ENCODE data around the gene CXCL5. TPM values are rescaled to one million over a fixed set of nuclear protein-coding genes. Genes with fewer than 3 reads are reported as not detected.

The CXCL5 gene
- total and polyA plus RNA-seq, 2 of the 13 experiments (the other 11 are each of a cell fraction or from before 2014, with no cell fraction given) = not detected

GRCh38 chr4:74030285-74030684, 31.8 kb upstream of the CXCL5 start (continued):
- no peak for TF ChIP-seq ZBTB46 (CRISPR knock-in tag; IDR thresholded peaks at IDR 0.05; ENCODE audit: borderline replicate concordance)
- TF ChIP-seq ZNF740 (CRISPR knock-in tag; IDR thresholded peaks at IDR 0.05) = no peak

- BruUV-seq (replicated peaks) = no TSS peak
- POLR2A ChIA-PET = no interaction called here
- FAIRE-seq (no peak), ATAC-seq (no peak), DNase-seq (ENCODE audit: low spot score) (no peak)
- CTCF ChIA-PET (ENCODE audit: low intra/inter-chr PET ratio, low total read pairs) = no interaction called here
- Histone ChIP-seq H2AFZ (ENCODE audit: low read length) (no peak overlapping the region), H3K4me1 (ENCODE audit: insufficient read depth, low read length) (no peaks in the 10 kb centered on the region), H3K4me3 (replicated peaks in 1 of 3; ENCODE audit: insufficient read depth in 1 of 3, low read depth in 2 of 3, low read length in 3 of 3) (no peak overlapping the region), H3K27ac (ENCODE audit: extremely low read length, insufficient read depth, low read length) (no peak overlapping the region), H3K4me2 (ENCODE audit: low read depth, low read length) (no peak overlapping the region), H3K9me3 (ENCODE audit: low read length) (no peaks in the 10 kb centered on the region), H3K9ac (ENCODE audit: insufficient read depth, low read depth, low read length) (no peak overlapping the region), H4K20me1 (ENCODE audit: insufficient read depth, low read length) (no peaks in the 10 kb centered on the region), H3K79me2 (ENCODE audit: insufficient read depth, low read length) (no peaks in the 10 kb centered on the region), H3K27me3 (ENCODE audit: control insufficient read depth in 1 of 2, insufficient read depth in 2 of 2, low read length in 2 of 2) (no peaks in the 10 kb centered on the region; a peak in 1 of 5 replicates), H3K36me3 (replicated peaks in 1 of 2; ENCODE audit: control insufficient read depth in 1 of 2, insufficient read depth in 2 of 2, low read length in 2 of 2) (no peaks in the 10 kb centered on the region)
- in situ Hi-C loops (cut with HindIII; ENCODE audit: extremely low pct_ligation_motif_present, low pct_unique_long_range_greater_than_20kb) (no loop called here), intact Hi-C loops (cut with micrococcal nuclease; ENCODE audit: unreplicated experiment) (no loop called here)
- WGBS (ENCODE audit: low lambda C conversion rate) = 30% methylated on average over 1 of the region's 1 CpG
- TF ChIP-seq ZBTB7B (CRISPR knock-in tag; IDR thresholded peaks at IDR 0.05) = no peak
- no peak for TF ChIP-seq ZNF747 (CRISPR knock-in tag; IDR thresholded peaks at IDR 0.05; ENCODE audit: borderline replicate concordance)
- TF ChIP-seq U2AF2 (IDR thresholded peaks at IDR 0.05; ENCODE audit: low read depth, low read length) = no peak
- no peak for TF ChIP-seq ZBTB34 (CRISPR knock-in tag; IDR thresholded peaks at IDR 0.05)
- no peak for TF ChIP-seq ZFP36 (IDR thresholded peaks at IDR 0.05; ENCODE audit: borderline replicate concordance, low read depth, low read length, partially characterized antibody)
- no peak for TF ChIP-seq ZNF451 (CRISPR knock-in tag; IDR thresholded peaks at IDR 0.05)
Observed at GRCh38 chr4:74028504-74028903, 30.0 kb upstream of the CXCL5 start.
